Bronchial epithelial cell (primary cell): Measurements from ENCODE around the gene C19orf44. TPM values are rescaled to one million over a fixed set of nuclear protein-coding genes. Genes with fewer than 3 reads are reported as not detected.
A peak's percentile ranks its signal among the peaks of the same experiment; 100 is the strongest.
"Not testable (repeated sequence)": the region's sequence is repeated elsewhere in the genome, so short reads cannot be mapped to it uniquely, and the experiment has no call there.

Source experiments
- DNase-seq: peaks from one replicate; pipeline ENCODE4 v3.0.0-alpha.2; 2010; ENCODE audit warnings: low read depth
- FAIRE-seq: peaks from 2 replicates; lab custom pipeline; 2011; peaks lifted over from hg19 to GRCh38; lab: Jason Lieb, UNC
- H3K27me3 ChIP-seq: 2 replicates; pipeline ENCODE4 v1.5.1; 2011; ENCODE audit warnings: low read length; ENCODE audit not compliant: control insufficient read depth, insufficient read depth
- H3K36me3 ChIP-seq: 2 replicates; pipeline ENCODE4 v1.5.1; 2011; ENCODE audit warnings: low read length; ENCODE audit not compliant: control insufficient read depth, insufficient read depth
- H3K4me3 ChIP-seq: 2 replicates; pipeline ENCODE4 v1.5.1; 2011; ENCODE audit warnings: mild to moderate bottlenecking, low read depth, low read length, control low read depth
- CTCF ChIP-seq: IDR thresholded peaks from 2 replicates; pipeline ENCODE4 v1.5.1; 2011; ENCODE audit warnings: mild to moderate bottlenecking, moderate library complexity, low read length, control low read depth, inconsistent platforms; ENCODE audit not compliant: insufficient read depth, severe bottlenecking
- total RNA-seq: library from RNA; depleted of rRNA; stranded (reverse); fragments of >200 nt; gene quantifications from 2 replicates; pipeline ENCODE4 v1.2.1, GENCODE V29; 2014

The C19orf44 gene
- total RNA-seq = 0.77 and 1.1 TPM in 2 replicates

DNA sequence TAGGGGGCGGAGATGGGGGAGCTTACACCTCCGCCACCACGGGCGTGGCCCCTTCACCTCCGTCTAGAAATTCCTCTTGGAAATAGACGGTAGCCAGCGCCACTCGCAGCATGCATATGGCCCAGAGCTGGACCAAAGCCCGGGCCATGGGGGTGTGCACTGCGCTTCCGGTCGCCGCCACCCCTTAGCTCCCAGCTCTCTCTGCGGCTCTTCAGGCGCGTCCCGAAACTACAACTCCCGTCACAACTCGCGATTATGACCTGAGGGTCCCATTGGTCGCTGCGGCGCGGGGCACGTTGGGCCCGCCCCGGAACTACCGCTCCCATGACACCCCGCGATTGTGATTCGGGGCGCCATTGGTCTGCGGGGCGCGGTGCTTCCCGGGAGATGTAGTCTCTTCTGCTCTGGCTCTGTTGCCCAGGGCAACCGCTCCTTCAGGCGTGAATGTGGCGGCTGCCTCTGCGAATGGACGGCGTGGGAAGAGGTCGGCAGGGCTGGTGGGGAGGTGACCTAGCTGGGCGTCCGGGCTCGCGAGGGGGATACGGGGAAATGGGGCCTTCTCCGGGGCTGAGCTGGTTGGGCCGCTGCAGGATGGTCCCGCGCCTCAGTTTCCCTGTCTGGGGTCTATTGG is at the start of gene C19orf44, which contains the start of gene CALR3:
C19orf44 (plus strand) TSS at position 413 of the 631 bp plus-strand sequence. CDS start 4,399 bp downstream, outside the sequence.
CALR3 (minus strand) TSS at position 186 of the 631 bp plus-strand sequence; CDS start at position 148, 38 bp downstream.
- Histone ChIP-seq H3K36me3 (no peaks in the 10 kb centered on the region), H3K27me3 (no peaks in the 10 kb centered on the region), H3K4me3 (peak within 1 kb of the TSS; percentile 91)
- no peak for TF ChIP-seq CTCF
- peak; percentile 7 for FAIRE-seq
- peak; percentile 94 for DNase-seq

GRCh38 chr19:16446724-16447368 is 49.3 kb upstream of the C19orf44 start:
- FAIRE-seq = no peak
- no peaks in the 10 kb centered on the region for H3K27me3 ChIP-seq
- no peaks in the 10 kb centered on the region for H3K36me3 ChIP-seq
- no peak overlapping the region for H3K4me3 ChIP-seq
- no peak for TF ChIP-seq CTCF
- peak; percentile 62 for DNase-seq

- not testable (repeated sequence) for FAIRE-seq, DNase-seq, H3K4me3 ChIP-seq, H3K27me3 ChIP-seq, H3K36me3 ChIP-seq
These were observed 47.3 kb upstream of the C19orf44 start for GRCh38 chr19:16448872-16449271.

- FAIRE-seq (no peak), DNase-seq (no peak)
- no peak for TF ChIP-seq CTCF
- Histone ChIP-seq H3K4me3 (no peak overlapping the region), H3K36me3 (no peaks in the 10 kb centered on the region), H3K27me3 (no peaks in the 10 kb centered on the region)
These were observed 46.7 kb upstream of the C19orf44 start for GRCh38 chr19:16449330-16449961.

GRCh38 chr19:16452325-16452724 is 43.9 kb upstream of the C19orf44 start:
- TF ChIP-seq CTCF = no peak
- DNase-seq (no peak), FAIRE-seq (no peak)
- H3K27me3 ChIP-seq = no peaks in the 10 kb centered on the region
- no peaks in the 10 kb centered on the region for H3K36me3 ChIP-seq
- no peak overlapping the region for H3K4me3 ChIP-seq

DNA sequence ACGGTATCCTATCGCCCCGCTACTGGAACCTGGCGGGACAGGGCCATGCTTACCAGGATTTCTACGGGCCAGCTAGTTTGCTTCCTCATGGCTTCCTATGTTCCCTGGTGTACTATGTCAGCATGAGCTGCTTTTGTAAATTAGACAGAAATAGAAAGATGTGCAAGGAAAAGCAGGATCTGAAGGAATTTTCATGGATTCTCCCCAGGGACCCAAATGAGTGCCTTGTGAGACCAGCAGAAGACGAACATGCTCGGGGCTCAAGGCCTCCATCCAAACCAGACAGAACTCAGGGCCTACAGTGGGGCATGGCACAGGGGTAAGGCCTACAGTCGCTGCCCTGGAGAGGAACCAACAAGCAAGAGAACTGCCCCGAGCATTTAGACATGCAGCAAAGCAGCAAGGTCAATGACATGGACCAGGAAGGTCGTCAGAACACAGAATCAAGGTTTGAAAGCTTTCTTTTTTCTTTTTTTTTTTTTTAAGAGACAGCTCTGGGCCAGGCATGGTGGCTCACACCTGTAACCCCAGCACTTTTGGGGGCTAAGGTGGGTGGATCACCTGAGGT is 41.8 kb upstream of the C19orf44 start:
- Histone ChIP-seq H3K4me3 (no peak overlapping the region), H3K36me3 (no peaks in the 10 kb centered on the region), H3K27me3 (no peaks in the 10 kb centered on the region)
- TF ChIP-seq CTCF = no peak
- no peak for FAIRE-seq
- no peak for DNase-seq
